ENCODE results near the gene ATP5ME.
"Not testable (repeated sequence)": the region's sequence is repeated elsewhere in the genome, so short reads cannot be mapped to it uniquely, and the experiment has no call there.

Gene ATP5ME

DNA sequence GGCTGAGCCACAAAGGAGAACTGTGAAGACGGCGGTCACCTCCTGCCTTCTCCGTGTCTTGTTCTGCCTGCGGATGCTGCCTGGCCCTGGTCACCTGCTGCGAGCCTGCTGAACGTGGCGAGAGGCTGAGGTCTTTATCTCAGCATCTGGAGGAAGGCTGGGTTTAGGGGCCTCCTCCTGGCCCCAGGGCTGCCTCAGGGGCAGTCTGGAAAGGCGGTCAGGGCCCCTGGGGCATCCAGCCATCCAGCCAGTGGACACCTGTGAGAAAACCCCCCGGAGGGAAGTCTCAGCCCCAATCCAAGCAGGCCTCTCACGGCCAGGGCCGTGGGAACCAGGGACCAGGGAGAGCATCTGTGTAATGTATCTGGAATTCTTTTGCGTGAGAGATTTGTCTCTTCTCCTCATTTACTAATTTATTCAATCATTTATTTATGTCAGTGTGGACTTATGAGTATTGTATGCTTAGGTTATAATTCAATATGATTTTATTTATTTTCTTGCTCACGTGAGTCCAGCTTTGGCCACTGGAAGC lies 37.4 kb downstream of the ATP5ME start:
- DNase-seq: no peak
- TF ChIP-seq, protein P1, sequence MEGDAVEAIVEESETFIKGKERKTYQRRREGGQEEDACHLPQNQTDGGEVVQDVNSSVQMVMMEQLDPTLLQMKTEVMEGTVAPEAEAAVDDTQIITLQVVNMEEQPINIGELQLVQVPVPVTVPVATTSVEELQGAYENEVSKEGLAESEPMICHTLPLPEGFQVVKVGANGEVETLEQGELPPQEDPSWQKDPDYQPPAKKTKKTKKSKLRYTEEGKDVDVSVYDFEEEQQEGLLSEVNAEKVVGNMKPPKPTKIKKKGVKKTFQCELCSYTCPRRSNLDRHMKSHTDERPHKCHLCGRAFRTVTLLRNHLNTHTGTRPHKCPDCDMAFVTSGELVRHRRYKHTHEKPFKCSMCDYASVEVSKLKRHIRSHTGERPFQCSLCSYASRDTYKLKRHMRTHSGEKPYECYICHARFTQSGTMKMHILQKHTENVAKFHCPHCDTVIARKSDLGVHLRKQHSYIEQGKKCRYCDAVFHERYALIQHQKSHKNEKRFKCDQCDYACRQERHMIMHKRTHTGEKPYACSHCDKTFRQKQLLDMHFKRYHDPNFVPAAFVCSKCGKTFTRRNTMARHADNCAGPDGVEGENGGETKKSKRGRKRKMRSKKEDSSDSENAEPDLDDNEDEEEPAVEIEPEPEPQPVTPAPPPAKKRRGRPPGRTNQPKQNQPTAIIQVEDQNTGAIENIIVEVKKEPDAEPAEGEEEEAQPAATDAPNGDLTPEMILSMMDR (IDR thresholded peaks at IDR 0.05; ENCODE audit: low read depth, low read length): no peak

DNA sequence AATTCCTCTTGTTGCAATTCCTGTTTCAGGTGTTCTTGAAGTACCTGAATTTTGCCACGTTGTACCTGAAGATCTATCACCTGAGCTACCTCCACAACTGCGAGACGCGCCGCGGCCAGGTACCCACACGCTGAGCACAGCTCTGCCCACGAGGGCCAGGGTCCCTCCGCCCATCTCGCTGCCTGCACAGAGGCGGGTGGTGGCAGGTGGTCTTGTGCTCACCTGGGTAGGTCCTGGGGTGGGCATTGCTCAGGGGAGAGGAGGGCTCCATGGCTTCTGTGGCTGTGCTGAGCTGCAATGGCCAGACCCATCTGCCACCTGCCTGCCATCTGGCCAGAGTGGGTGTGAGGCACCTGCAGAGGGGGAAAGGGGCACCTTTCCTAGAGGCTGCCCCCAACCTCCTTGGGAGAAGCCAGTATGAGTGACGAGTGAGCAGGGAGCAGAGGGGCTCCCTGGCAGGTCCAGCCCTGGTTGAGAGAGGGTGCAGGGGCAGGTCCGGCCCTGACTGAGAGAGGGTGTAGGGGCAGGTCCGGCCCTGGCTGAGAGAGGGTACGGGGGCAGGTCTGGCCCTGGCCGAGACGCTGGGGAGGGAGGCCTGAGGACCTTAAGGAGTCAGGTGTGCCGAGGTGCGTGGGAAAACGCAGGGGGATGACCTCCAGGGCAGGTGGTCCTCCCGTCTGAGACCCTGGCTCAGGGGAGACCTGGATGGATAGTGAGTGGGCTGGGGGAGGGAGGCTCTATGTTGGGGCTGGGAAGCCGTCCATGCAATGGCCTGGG lies 38.0 kb downstream of the ATP5ME start:
- no peaks in the 10 kb centered on the region for H3K27me3 ChIP-seq (ENCODE audit: insufficient read depth, low read depth, severe bottlenecking)
- no peak overlapping the region for H3K4me3 ChIP-seq (ENCODE audit: low read depth, low read length)
- peaks cover 11% of the 10 kb centered on the region for H3K9me3 ChIP-seq (ENCODE audit: severe bottlenecking)
- H3K36me3 ChIP-seq: peaks cover 34% of the 10 kb centered on the region
- TF ChIP-seq, protein P1 (IDR thresholded peaks at IDR 0.05; ENCODE audit: low read depth, low read length): no peak
- DNase-seq: no peak
- H3K27ac ChIP-seq: no peak overlapping the region

More for the DNA sequence above, 37.4 kb downstream of the ATP5ME start:
- H3K9me3 ChIP-seq (ENCODE audit: severe bottlenecking): peaks cover 11% of the 10 kb centered on the region
- no peak overlapping the region for H3K4me3 ChIP-seq (ENCODE audit: low read depth, low read length)
- H3K36me3 ChIP-seq: peaks cover 33% of the 10 kb centered on the region
- no peak overlapping the region for H3K27ac ChIP-seq
- H3K27me3 ChIP-seq (ENCODE audit: insufficient read depth, low read depth, severe bottlenecking): no peaks in the 10 kb centered on the region

DNA sequence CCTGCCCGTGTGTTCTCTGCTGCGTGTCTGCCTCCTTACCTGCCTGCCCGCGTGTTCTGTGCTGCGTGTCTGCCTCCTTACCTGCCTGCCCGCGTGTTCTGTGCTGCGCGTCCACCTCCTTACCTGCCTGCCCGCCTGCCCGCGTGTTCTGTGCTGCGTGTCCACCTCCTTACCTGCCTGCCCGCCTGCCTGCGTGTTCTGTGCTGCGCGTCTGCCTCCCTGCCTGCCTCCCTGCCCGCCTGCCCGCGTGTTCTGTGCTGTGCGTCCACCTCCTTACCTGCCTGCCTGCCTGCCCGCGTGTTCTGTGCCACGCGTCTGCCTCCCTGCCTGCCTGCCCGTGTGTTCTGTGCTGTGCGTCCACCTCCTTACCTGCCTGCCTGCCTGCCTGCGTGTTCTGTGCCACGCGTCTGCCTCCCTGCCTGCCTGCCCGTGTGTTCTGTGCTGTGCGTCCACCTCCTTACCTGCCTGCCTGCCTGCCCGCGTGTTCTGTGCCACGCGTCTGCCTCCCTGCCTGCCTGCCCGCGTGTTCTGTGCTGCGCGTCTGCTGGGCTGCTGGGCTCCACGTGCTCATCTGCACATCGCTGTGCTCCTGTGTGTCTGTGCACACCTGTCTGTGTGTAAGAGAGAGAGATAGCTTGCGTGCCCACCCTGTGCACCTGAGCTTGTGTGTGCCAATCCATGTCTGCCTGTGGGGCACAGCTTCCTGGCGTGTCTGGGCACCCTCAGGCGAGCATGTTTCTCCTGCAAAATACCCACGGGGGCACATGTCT lies 38.8 kb downstream of the ATP5ME start:
- not testable (repeated sequence) for DNase-seq; H3K9me3 ChIP-seq (ENCODE audit: severe bottlenecking); H3K4me3 ChIP-seq (ENCODE audit: low read depth, low read length); H3K27ac ChIP-seq; H3K27me3 ChIP-seq (ENCODE audit: insufficient read depth, low read depth, severe bottlenecking)
- peaks cover 30% of the 10 kb centered on the region for H3K36me3 ChIP-seq

DNA sequence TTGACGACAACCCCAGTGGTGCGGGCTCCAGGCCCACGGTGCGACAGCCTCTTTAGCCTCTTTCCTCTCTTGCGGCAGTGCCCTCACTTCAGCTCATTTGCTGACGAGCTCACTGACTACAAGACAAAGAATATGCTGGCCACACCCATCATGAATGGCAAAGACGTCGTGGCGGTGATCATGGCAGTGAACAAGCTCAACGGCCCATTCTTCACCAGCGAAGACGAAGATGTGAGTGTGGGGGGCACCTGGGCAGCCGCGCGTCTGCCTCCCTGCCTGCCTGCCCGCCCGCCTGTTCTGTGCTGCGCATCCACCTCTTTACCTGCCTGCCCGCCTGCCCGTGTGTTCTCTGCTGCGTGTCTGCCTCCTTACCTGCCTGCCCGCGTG lies 39.5 kb downstream of the ATP5ME start:
- TF ChIP-seq, protein P1 (IDR thresholded peaks at IDR 0.05; ENCODE audit: low read depth, low read length): no peak
- no peak overlapping the region for H3K27ac ChIP-seq
- no peaks in the 10 kb centered on the region for H3K27me3 ChIP-seq (ENCODE audit: insufficient read depth, low read depth, severe bottlenecking)
- H3K4me3 ChIP-seq (ENCODE audit: low read depth, low read length): no peak overlapping the region
- peaks cover 7% of the 10 kb centered on the region for H3K9me3 ChIP-seq (ENCODE audit: severe bottlenecking)
- DNase-seq: no peak
- peaks cover 30% of the 10 kb centered on the region for H3K36me3 ChIP-seq

DNA sequence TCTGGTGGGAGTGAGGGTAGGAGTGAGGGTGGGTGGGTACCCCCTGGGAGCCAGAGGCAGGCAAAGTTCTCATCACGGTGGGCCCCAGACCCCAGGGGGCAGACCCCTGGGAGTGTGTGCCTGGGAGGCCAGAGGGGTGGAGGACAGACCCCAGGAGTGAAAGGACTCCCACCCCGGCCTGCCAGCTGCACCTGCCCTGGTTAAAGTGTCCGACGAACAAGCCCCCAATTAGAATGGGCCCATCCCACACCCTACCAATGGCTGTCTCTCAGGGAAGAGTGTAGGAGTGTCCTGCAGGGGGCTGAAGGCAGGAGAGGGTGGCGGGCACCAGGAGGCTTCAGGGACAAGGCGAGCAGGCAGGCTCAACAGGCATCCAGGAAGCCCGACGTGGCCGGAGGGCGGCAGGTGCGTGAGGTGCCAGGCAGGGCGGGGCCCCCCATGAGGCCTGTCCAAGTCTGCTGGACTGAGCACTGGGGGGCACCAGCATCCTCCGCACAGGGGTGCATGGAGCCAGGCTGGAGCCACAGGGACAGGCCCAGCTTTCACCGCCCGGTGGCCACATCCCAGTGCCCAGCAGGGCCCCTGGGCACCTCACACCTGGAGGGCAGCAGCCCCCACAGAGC lies 40.0 kb downstream of the ATP5ME start:
- H3K27me3 ChIP-seq (ENCODE audit: insufficient read depth, low read depth, severe bottlenecking): no peaks in the 10 kb centered on the region
- TF ChIP-seq, protein P1 (IDR thresholded peaks at IDR 0.05; ENCODE audit: low read depth, low read length): 0 out of 2 replicates have a peak, but pooled peaks have one; percentile 9
- H3K27ac ChIP-seq: no peak overlapping the region
- H3K9me3 ChIP-seq (ENCODE audit: severe bottlenecking): peaks cover 7% of the 10 kb centered on the region
- H3K36me3 ChIP-seq: peaks cover 34% of the 10 kb centered on the region
- DNase-seq: no peak
- H3K4me3 ChIP-seq (ENCODE audit: low read depth, low read length): no peak overlapping the region

DNA sequence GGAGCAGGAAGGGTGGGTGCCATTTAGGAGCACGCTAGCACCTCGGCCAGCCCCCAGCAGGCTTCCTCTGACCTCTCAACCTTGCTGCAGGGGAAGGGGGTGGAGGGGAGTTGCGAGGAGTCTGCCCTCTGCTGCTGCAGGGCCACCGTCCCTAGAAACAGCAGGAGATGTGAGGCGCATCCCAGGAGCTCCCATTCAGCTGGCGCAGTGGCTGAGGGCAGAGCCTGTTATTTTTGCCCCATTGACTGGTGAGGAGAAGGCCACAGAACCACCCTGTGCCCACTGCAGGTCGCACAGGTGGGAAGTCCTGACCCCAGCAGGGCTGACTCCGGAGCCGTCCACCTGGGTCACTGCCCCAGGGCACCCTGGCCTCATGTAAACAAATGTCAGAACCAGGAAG lies 40.7 kb downstream of the ATP5ME start:
- H3K27ac ChIP-seq: no peak overlapping the region
- H3K27me3 ChIP-seq (ENCODE audit: insufficient read depth, low read depth, severe bottlenecking): no peaks in the 10 kb centered on the region
- H3K4me3 ChIP-seq (ENCODE audit: low read depth, low read length): no peak overlapping the region
- peaks cover 7% of the 10 kb centered on the region for H3K9me3 ChIP-seq (ENCODE audit: severe bottlenecking)
- TF ChIP-seq, protein P1 (IDR thresholded peaks at IDR 0.05; ENCODE audit: low read depth, low read length): no peak
- peaks cover 40% of the 10 kb centered on the region for H3K36me3 ChIP-seq
- no peak for DNase-seq
